ENCODE results near the gene MAFB.

Gene MAFB

GRCh38 chr20:40702504-40702903, 13.5 kb upstream of the MAFB start:
- no peak for DNase-seq (ENCODE audit: low read depth)

GRCh38 chr20:40698744-40699143, 9.7 kb upstream of the MAFB start:
- DNase-seq (ENCODE audit: low read depth) = no peak

- DNase-seq (ENCODE audit: low read depth) = no peak
Observed at GRCh38 chr20:40698281-40698680, 9.2 kb upstream of the MAFB start.

DNA sequence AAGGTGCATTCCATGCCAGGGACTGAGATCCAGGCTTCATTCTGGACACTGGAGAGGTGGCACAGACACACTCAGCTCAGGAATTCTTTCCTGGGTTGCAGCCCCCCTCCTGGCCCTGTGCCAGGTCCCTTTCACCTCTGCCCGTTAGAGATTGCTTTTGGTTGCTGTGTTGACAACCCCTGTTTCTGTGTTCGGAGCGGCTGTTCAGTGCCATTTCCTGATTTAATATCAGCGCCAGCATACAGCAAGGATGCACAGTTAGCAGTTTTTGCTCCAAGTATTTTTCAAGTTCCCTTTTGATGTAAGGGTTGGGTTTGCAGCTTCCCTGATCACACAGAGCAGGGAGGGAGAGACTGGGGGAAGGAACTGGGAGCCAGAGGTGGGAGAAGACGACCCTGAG, 8.5 kb upstream of the MAFB start:
- DNase-seq (ENCODE audit: low read depth) = no peak

DNA sequence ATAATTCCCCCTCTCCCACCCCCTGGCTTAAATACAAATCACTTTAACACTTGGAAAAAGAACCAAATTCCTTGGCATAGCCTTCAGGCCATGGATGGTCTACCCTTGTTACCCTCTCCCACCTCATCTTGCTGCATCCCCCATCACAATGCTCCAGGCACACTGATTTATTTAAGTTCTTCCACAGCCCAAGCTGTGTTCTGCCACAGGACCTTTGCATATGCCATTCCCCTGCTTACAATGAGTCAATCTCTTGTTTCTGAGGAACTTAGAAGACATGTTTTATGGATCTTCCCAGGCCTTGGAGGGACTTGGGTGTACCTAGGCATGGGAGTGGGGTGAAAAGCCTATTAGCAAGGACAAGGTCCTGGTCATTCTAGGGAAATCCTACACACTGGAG, 6.2 kb upstream of the MAFB start:
- DNase-seq (ENCODE audit: low read depth) = no peak

DNA sequence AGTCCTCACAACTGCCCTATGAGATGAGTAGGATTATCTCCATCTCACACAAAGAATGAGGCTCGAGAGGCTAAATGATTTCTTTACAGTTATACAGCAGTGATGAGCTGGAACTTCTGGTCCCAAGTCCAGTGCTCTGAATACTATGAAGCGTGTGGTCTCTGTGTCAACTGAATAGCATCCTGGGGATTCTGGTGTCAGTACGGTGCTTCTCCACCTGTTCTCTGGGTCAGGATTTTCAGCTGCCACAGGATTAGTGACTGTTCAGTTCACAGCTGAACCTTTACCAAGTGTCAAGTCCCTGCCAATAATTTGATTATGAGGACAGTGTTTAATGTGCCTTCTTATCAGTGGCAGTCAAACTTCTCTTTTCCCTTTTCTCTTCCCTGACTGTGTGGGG, 5.2 kb upstream of the MAFB start:
- DNase-seq (ENCODE audit: low read depth) = no peak

GRCh38 chr20:40692240-40693011, 3.4 kb upstream of the MAFB start:
- DNase-seq (ENCODE audit: low read depth) = no peak

DNA sequence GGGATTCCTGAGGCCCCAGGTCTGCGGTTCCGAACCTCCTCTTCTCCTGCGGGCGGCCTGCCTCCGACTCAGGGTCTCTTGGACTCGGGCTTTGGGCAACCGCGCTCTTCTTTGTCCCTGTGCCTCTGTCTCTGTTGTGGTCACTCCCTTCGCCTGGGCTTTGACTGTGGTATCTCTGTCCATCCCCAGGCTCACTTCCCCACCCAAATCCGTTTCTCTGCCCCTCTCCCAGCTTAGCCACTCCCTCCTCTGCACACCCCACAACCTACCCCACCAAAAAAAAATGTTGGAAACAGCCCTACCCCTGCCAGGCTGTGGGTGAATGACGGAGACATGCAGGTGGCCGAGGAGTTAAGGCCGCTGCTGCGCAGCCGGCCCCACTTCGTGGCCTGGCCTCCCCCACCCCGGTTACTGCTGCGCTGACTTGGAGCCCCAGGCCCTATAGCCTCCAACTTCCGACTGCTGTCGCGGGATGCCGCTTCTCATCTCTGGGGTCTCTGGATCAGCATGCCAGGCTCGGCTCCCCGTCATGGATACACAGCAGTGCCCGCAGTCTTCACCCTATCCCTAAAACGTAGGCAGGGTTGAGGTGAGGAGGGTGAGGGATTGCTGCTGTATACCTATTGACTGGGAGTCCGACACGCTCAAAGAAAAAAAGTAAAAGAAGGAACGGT, 2.7 kb upstream of the MAFB start:
- DNase-seq (ENCODE audit: low read depth) = no peak

- no peak for DNase-seq (ENCODE audit: low read depth)
Observed at GRCh38 chr20:40690836-40691565, 2.0 kb upstream of the MAFB start.

GRCh38 chr20:40689943-40690835, 1.2 kb upstream of the MAFB start:
- peak; percentile 17 for DNase-seq (ENCODE audit: low read depth)

DNA sequence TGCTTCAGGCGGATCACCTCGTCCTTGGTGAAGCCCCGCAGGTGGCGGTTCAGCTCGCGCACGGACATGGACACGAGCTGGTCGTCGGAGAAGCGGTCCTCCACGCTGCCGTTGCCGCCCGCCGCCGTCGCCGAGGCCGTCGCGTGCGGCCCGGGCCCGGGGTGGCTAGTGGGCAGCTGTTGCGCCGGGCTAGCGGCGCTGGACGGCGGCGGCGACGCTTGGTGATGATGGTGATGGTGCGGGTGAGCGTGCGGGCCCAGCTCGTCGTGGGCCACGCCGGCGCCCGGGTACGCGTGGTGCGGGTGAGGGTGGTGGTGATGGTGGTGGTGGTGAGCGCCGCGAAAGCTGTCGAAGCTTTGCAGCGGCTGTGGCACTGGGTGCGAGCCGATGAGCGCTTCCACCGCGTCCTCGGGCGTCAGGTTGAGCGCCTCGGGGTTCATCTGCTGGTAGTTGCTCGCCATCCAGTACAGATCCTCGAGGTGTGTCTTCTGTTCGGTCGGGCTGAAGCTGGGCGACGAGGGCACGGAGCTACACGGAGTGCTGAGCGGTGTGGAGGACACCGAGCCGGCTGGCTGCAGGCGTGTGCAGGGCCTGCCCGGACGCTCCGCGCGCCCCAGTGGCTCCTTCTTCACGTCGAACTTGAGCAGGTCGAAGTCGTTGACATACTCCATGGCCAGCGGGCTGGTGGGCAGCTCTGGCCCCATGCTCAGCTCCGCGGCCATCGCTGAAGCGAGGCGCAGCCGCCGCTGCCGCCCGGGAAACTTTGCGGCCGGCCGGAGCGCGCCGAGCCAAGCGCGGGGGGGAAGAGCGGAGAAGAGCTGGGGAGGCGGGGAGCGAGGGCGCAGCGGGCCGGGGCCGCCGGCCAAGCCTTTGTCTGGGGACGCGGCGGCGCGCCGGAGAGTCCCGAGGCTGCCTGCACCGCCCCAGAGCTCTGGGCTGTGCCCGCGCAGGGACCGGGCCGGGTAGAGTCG, 622 bp downstream of the MAFB start:
- no peak for DNase-seq (ENCODE audit: low read depth)

GRCh38 chr20:40687384-40688128, 1.5 kb downstream of the MAFB start:
- no peak for DNase-seq (ENCODE audit: low read depth)

- DNase-seq (ENCODE audit: low read depth) = no peak
Observed at GRCh38 chr20:40686893-40687292, 2.1 kb downstream of the MAFB start.

DNA sequence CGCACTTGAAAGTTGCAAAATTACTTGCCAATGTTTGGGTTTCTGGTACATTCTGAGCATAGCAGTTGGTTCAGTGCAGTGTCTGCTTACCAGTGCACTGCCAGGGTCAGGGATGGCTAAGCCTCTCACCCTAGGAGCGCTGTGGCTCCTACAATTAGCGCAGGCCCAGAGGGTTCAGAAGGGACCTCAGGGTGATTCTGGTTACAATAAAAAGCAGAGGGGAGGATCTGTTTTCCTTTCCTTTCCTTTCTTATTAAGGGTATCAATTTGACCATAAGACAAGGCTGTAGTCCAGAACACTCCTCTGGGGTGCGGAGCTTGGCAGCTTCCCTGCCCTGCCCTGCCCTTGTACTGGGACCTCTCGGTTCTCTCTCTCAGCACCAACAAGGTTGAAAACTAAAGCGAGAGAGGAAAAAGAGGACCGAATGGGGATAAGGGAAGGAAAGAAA, 2.6 kb downstream of the MAFB start:
- DNase-seq (ENCODE audit: low read depth) = no peak

DNA sequence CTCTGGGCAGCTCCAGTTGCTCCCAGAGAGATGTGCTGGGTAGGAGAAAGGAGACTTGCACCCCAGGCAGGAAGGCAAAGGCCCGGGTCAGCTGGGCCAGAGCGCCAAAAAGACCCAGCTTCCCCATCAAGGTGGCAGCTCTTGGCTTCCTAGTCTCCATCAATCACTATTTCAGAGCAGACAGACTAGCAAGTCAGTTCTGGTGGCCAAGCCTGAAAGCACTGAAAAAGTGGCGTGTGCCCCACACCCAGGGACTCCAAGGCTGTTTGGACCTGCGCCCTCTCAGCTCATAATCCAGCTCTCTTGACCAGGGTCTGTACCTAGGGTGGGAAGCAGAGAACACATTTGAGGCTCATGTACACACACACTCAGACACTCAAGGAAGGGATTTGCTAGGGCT, 3.7 kb downstream of the MAFB start:
- no peak for DNase-seq (ENCODE audit: low read depth)

GRCh38 chr20:40683894-40684268, 5.2 kb downstream of the MAFB start:
- no peak for DNase-seq (ENCODE audit: low read depth)

DNA sequence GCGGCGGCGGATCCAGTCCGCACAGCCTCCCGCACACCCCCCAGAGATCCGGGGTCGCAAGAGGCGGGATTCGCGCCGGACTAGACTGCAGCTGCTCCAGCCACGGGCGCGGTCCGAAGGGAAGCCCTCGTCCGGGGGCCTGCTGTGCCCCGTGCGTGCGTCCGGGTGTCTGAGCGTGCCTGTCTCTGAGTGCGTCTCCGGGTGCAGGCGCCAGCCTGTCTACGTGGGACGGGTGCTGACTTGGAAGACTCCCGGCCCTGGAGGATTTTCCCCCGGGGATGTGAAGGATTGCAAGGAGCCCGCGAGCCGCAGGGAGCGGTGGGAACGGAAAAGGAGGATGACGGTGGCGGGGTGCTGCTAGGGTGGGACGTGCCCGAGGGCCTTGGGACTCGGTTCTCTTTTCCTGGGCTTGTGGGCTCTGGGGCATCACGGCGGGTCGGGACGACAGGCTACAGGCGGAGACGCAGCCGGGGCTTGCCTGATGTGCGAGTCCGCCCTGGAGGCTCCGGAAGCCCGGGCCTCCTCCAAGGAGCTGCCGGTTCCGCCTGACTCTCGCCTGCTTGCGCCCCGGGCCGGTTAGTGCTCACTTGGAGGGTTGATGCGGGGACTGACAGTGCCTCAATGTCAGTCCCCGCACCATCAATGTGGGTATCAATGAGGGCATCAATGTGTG, 5.7 kb downstream of the MAFB start:
- no peak for DNase-seq (ENCODE audit: low read depth)

DNA sequence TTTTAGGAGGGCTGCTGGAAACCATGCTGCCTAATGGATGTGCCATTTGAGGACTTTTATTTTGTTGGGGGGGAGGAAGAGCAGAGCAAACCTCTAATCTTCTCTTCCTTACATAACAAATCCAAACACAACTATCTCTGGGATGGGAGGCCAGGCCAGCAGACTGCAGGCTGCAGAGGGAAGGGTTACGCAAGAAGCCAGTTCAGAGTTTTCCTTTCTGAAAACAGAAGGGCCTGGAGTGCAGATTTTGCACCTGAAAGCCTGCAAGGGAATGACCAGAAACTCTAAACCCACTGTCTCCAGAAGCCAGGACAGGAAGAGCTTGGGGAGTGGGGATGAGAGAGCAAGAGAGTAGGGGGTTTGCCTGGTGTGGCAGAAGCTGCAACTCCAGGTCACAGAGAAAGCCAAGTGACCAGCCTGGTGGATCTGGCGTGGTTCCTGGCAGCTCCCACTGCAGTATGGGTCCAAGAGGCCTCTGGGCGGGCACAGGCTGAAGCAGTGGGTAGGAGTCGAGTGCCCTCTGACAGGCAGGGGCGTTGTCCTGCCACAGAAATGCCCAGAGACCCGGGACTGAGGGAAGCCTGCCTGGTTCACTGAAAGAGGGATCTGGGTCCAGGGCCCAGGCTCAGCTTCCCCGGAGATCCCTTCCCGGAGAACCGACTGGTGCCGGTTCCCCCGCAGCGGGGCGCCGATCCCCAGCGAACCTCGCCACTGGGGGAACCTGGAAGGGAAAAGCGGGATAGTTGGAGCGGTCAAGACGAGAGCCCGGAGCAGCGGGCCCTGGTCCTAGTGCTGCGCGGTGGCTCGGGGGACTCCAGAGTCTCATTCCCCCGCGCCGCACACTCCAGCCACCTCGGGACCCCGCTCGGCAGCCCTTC, 6.7 kb downstream of the MAFB start:
- no peak for DNase-seq (ENCODE audit: low read depth)

GRCh38 chr20:40681684-40682083, 7.4 kb downstream of the MAFB start:
- no peak for DNase-seq (ENCODE audit: low read depth)
